Measurements from ENCODE around the gene ITGB2.
A peak's percentile ranks its signal among the peaks of the same experiment; 100 is the strongest.

The ITGB2 gene
- total RNA-seq = 234 to 439 reads per million in 2 donors

DNA sequence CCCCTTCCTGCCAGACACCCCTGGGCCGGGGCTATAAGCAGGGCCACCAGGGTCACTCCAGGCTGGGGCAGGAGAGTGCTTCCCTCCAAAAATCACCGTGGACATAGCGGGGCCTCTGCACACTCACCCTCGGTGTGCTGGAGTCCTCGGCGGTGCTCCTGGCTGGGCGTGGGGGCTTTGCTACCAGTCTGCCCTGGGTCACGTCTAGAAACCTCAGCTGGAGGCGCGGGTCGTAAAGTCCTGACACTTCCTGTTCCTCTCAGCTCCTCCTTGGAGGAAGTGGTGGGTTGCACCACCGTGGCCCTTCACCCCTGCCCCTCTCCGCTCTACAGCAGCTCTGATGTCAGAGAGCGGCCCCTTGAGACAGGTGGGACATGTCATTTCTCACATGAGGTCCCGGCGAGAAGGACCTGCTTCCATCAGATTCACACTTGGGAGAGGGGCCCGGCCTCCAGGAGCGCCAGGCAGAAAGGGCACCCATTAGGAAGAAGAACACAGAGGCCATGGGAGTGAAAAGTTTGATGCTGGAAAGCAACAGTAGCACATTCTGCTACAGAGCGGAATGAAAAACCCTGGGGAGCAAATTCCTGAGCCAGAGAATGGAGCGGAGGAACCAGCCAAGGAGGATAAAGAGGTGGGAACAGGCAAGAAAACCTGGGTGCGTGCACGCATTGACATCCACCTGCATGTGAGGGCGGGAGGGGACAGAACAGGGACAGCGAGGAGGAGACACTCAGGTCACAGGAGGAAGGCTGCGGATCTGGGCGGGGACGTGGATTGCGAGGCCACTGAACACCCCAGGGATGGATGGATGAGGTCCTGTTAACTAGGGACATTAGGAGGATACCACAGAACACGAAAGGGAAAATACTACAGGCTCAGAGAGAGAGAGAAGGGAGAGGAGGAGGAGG is at the start of gene ITGB2:
Gene ITGB2 (minus strand): TSS at position 206 of the 911 bp plus-strand sequence. CDS start 10,117 bp downstream, outside the sequence.
- peak; percentile 37 for DNase-seq

DNA sequence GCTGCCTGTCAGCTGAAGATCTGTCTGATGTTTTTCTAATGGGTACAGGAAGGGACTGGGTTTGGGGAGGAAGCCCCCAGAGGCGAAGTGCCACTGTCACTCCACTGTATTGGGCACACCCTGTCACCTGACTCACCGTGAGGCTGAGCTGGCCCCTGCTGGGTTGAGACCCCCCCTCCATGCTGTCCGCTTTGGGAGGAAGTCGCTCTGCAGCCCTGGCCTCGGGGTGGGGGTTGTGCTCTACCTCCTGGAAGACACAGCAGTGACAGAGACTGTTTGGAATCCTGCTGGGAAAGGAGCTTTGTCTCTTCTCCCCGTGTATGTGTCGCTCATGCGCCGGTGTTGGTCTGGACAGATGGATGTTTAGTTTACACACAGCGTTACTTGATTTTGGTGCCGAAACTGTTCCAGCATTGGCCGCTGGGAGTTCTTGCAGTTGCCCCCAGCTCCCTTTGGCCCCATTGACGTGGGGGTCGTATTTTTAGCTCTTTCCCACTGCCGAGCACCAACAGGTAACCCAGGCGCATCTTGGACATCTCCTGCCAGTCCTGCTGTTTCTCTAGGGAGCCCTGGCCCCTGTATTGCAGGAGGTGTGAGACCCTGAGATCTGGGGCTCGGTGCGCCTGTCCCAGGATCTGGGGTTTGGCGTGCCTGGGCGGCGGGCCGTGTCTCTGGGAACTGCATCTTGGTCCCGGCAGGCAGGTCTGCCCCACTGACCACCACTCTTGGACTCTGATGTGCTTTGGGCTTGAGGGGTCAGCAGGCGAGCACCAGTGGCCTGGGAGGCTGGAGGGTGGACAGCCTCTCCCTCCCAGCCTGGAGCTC is 49.4 kb upstream of the ITGB2 start:
- DNase-seq = no peak

DNA sequence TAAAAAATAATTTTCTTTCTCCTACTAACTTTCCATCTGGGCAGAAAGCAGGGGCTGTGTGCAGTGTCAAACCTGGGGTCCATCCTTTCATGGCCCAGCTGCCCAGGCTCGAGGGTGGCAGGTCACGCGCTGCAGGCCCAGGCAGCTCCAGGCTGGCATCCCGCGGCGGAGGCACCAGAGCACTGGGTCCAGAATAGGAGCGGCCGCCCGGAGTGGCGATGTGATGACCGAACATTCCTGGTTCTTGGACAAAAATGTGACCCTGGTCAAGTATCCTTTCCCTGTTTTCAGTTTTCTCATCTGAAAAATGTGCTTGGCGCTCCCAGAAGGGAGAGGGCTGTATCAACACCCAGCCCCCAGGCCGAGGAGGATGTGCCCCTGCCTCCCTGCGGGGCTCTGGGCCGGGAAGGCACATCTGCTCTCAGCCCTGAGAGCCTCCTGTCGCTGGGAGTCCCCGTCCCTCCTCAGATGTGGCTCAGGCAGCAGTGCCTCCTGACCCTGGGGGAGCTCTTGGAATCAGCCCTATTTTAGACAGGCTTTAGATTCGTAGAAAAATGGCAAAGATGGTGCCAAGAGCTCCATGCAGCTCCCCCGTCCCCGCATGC is 48.5 kb upstream of the ITGB2 start:
- no peak for DNase-seq

DNA sequence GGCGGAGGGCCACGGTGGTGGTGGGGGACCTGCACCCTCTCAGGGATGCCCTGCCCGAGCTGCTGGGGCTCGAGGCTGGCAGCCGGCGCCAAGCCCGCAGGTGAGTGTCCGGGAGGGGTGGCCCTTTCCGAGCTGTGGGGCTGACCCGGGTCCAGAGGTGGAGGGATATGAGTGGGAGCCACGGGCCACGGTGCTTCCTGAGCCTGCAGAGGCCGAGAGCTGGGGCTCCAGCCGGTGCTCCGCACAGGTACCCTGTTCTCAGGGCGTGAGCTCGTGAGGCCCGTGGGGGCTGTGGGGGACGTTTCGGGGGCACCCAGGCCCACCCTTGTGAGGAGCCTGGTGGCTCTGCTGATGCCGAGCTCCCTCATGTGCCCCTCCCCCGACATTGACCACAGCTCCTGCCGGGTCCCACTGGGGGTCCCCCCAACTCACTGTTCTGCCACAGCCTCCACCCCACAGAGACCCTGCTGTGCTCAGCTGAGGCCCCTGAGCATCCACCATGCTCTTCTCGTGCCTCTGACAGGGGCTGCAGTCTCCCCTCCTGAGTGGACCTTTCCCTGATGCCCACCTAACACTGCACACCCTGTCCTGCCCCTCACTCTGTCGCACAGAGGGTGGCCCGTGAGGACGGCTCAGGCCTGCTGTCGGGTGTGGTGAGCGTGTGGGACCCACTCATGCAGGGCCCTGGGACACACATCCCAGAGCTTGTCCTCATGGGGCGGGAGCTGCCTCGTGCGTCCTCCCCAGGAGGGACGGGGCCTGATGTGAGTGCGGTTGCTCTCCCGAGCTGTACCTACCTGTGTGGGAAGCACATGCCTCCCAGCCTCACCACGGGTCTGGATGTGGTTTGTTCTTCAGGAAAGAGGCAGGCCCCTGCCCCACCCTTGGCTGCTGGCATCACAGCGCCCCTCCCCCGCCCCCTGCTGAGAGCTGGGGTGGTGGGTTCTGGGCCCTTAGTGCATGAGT is 46.7 kb upstream of the ITGB2 start:
- no peak for DNase-seq

DNA sequence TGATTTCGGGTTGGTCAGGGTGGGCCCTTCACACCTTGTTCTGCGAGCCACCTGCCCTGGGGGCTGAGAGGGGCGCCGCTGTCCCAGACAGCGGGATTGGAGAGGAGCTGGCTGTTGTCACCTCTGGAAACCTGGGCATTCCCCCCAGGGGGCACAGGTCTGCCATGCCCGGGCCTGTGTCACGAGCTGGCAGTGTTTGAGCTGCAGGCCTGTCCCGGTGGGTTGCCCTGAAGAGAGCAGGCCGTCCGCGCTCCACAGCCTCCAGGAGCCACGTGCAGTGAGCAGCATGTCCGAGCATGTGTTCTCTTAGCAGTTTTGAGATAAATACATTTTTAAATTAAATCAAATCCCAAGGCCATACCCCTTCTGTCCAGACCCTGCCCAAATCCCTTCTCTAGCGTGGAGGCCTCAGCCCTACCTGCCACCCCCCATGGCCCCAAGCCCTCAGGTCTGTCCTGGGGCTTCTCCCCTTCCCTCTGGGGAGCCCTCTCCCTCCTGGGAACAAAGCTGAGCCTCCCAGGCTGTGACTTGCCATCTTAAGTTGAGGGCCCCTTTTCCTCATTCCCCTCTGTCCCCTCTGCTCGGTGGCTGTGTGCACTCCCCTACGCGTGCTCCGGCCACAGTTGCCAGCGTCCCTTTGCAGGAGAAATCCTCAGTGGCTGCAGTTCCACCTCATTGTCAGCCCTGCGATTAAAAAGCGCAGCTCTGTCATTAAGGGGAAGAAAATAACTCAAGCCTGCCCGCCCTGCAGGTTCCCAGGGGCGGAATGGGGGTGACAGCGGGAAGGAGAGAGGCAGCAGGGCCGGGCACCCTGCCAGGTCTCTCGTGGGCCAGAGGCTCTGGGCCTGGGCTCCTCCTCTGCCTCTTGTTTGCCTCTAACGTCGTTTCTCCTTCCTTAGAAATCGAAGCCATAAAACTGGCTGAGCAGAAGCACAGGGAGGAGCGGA is 45.7 kb upstream of the ITGB2 start:
- no peak for DNase-seq

- no peak for DNase-seq
Measured at GRCh38 chr21:44965251-44966022, 44.7 kb upstream of the ITGB2 start.

DNA sequence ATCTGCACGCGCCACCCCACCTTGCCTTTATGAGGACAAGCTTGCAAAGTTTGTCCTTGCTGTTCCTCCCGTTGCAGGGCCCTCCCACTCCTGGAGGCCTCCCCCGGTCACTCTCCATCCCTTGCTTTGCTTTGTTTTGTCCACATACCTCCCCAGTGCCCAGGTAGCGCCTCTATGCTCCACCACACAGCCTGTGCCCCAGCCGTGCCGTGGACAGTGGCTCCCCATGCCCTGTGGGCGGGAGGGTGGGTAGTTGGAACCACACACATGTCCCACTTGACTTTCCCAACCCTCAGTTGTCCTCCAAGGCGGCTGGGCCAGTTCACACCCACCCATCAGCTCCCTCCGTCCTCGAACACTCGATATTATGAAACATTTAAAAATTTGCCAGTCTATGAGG is 43.7 kb upstream of the ITGB2 start:
- DNase-seq = no peak

DNA sequence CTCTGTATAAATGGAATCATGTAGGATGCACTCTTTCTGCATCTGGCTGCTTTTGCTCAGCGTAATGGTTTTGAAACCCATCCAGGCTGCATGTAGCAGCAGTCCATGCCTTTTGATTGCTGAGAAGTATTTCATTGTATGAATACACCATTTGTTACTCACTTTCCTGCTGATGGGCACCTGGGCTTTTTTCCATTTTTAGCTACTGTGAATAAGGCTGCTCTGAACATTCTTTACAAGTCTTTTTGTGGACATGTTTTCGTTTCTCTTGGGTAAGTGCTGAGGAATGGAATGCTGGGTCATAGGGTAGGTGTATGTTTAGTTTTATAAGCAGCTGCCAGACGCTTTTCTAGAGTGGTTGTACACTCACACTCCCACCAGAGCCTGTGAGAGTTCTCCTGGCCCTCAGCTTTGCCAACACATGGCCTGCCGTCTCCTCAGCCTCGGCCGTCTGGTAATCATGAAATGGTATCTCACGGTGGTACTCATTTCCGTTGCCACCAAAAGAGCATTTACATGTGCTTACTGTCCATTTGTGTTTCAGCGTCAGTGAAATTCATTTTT is 41.8 kb upstream of the ITGB2 start:
- no peak for DNase-seq

DNA sequence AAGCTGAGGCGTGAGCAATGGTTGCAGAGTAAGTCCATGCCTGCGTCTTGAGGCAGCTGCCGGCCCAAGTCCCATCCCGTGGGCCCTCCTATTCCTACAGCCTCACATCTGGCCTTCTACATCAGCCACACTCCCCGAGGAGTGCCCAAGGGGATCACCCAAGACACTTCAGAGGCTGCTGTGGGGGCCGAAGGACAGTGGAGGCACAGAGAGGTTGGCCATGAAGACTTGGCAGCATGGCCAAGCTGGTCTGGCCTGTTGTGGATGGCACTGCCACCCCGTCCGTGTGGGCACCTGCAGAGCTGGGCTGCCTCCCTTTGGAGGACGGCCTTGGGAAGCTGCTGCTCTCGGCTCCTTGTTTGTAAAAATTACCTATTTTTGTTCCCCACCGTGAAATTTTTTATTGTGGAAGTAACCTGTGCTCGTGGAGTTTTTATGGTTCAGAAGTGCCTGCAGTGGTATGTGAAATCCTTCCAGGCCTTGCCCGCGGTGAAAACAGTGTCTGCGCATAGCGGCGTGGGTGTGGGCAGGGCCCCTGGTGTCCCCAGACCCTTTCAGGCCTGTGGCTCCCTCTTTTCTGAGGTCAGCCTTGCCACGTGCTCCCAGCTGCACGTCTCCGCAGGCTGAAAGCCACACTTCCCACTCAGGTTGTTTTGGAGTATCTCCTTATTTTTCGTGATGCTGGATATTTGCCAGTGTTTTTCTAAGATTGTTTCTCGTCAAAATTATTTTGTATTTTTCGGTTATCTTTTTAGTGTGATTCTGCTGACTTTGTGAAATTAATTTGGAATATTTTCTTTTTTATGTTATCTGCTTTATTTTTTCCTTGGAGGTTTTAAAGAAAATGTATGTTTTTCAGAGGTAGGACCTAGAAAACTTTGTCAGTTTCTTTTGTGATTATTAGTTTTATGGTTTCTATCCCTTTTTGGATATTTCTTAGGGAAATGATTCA is 39.7 kb upstream of the ITGB2 start:
- no peak for DNase-seq

DNA sequence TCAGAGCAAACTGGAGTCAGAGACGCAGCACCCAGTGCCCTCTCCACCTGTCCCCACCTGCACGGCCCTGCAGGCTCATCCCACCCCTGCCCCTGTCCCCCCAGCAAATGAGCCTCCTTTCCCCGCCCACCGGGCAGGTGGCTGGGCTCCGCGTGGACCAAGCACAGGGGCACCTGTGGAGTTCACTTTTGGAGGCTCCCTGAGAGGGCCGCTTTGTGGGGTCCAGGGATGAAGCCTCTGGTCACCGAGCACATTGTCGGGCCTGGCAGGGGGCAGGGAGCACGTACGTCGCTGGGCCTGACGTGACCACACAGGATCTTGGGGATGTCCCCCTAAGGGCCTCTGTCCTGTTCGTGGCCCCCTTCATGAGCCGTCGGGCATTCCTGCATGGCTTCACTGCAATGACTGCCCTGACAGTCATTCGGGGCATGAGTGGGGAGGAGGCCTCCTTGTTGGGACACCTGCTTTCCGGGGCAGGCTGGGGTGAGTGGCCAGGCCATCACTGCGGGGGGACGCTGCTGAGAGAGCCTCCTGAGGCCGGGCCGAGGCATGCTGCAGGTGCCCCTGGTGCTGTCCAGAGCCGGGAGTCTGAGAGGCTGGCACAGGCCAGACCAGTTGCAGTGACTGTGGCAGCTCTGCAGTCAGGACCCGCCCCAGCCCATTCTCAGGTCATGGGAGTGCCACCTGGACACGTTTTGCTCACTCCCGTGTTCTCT is 38.8 kb upstream of the ITGB2 start:
- DNase-seq = no peak

DNA sequence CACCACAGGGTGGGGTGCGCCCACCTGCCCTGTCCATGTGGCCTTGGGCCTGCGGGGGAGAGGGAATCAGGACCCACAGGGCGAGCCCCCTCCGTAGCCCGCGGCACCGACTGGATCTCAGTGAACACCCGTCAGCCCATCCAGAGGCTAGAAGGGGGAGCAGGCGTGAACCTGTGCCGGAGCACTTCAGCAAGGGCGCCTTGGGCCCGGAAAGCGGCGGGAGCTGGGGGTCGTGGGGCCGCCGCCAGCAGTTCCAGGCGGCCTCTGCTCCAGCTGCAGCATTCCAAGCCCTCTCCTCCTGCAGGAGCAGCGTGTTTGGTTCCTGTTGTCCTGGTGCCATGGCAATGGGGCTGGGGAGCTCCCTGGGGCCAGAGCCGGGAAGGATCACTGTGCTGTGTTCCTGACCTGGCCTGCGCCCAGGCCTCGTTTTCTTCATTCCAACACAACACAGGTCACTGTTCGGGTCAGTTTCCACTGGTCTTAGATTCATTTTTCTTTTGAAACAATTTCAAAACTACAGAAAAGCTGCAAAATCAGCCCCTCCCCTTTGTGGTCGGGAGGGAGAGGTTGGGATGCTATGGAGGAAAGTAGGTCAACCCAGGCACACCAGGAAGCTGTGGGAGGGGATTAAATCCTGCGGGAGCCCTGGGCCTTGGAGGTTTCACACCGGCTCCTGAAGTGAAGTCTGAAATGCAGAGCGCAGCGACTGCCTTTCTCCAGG is 37.9 kb upstream of the ITGB2 start:
- DNase-seq = no peak

- no peak for DNase-seq
Measured at GRCh38 chr21:44957901-44958451, 37.3 kb upstream of the ITGB2 start.

- DNase-seq = no peak
Measured at GRCh38 chr21:44957047-44957831, 36.5 kb upstream of the ITGB2 start.

DNA sequence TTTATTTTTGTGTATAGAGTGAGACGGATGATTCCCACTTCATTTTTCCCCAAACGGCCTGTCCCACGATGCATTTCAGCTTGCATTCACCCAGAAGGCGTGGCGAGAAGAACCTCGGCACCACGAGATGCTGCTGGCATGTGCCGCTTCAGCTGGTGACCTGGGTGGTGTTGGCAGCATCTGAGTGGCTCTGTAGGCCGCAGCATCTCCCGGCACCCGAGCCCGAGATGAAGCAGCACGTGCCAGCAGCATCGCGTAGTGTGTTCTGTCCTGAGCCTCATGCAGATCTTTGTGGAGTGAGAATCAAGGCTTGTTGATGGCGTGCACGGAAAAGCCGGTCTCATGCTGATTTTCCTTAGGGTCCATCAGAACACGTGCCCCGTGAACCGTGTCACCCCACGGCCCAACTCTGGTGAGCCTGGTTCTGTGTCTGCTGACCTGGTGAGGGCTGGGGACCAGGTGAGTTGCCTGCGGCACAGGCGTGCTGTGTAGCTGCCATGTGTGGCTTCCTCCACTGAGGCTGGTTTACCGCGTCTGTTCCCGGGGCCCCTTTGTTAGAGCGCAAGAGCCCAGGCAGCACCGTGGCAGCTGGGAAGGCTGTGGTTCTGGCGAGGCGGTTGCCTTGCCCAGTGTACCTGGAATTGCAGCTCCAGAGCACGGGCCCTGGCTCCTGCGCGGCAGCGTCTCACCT is 35.8 kb upstream of the ITGB2 start:
- DNase-seq = no peak

DNA sequence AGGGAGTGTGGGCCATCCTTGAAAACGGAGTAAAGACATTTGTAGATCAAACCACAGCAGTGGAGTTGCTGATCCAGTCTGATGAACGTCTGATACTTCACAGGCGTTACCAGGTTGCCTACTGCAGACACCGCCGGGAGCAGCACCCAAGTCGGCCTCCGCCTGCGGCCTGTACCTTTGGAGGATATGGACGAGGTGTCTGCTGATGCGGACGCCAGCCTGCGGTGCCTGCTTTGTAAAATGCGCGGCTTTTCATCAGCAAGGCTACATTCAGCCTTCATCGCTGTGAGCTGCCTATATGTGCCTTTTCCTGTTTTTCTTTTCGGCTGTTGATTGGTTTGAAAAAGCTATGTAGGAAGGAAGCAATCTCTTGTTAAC is 35.1 kb upstream of the ITGB2 start:
- no peak for DNase-seq
